ENCODE measurements around the gene KANTR. TPM values are rescaled to one million over a fixed set of nuclear protein-coding genes. Genes with fewer than 3 reads are reported as not detected.
"Not testable (repeated sequence)": the region's sequence is repeated elsewhere in the genome, so short reads cannot be mapped to it uniquely, and the experiment has no call there.

The KANTR gene
- total RNA-seq, 2 experiments from 2014 or later: 6.2 to 6.8 TPM

- ChIA-PET POLR2A (no interaction called here), CTCF (no interaction called here)
- Histone ChIP-seq H3K9me3 (ENCODE audit: control insufficient read depth in 1 of 2, insufficient read depth in 1 of 2, low read length in 2 of 2) (no peaks in the 10 kb centered on the region), H3K36me3 (ENCODE audit: insufficient read depth, low read length) (no peaks in the 10 kb centered on the region), H3K4me1 (ENCODE audit: insufficient read depth, low read length) (no peaks in the 10 kb centered on the region), H3K27ac (ENCODE audit: low read depth in 1 of 2, low read length in 2 of 2) (no peak overlapping the region), H3K27me3 (ENCODE audit: control insufficient read depth in 1 of 2, insufficient read depth in 2 of 2, low read length in 2 of 2) (no peaks in the 10 kb centered on the region), H3K4me3 (ENCODE audit: low read length) (no peak overlapping the region)
- TF ChIP-seq CTCF (IDR thresholded peaks at IDR 0.05): no peak
- DNase-seq (no peak), ATAC-seq (ENCODE audit: poor library complexity) (no peak)
- H3K27me3 Mint-ChIP-seq: no peaks in the 10 kb centered on the region
- H3K9me3 Mint-ChIP-seq: no peaks in the 10 kb centered on the region
- no peaks in the 10 kb centered on the region for H3K36me3 Mint-ChIP-seq (ENCODE audit: low read depth)
- no peak overlapping the region for H3K27ac Mint-ChIP-seq
- no peak overlapping the region for H3K4me3 Mint-ChIP-seq
- no peaks in the 10 kb centered on the region for H3K4me1 Mint-ChIP-seq (ENCODE audit: low read depth)
- intact Hi-C loops (cut with DNase I, micrococcal nuclease): no loop called here
These were observed 69.5 kb downstream of the KANTR start for GRCh38 chrX:53163436-53163835.

GRCh38 chrX:53164566-53164965 lies 70.6 kb downstream of the KANTR start:
- ATAC-seq (ENCODE audit: poor library complexity); intact Hi-C loops (cut with DNase I, micrococcal nuclease); H3K36me3 Mint-ChIP-seq (ENCODE audit: low read depth); CTCF ChIA-PET; H3K9me3 Mint-ChIP-seq; H3K27me3 Mint-ChIP-seq; H3K27ac Mint-ChIP-seq; H3K27ac ChIP-seq (ENCODE audit: low read depth in 1 of 2, low read length in 2 of 2); POLR2A ChIA-PET; H3K9me3 ChIP-seq (ENCODE audit: control insufficient read depth in 1 of 2, insufficient read depth in 1 of 2, low read length in 2 of 2); H3K27me3 ChIP-seq (ENCODE audit: control insufficient read depth in 1 of 2, insufficient read depth in 2 of 2, low read length in 2 of 2); DNase-seq; H3K4me3 Mint-ChIP-seq; H3K4me1 Mint-ChIP-seq (ENCODE audit: low read depth); H3K4me1 ChIP-seq (ENCODE audit: insufficient read depth, low read length); H3K36me3 ChIP-seq (ENCODE audit: insufficient read depth, low read length); H3K4me3 ChIP-seq (ENCODE audit: low read length): not testable (repeated sequence)

- DNase-seq (no peak), ATAC-seq (ENCODE audit: poor library complexity) (no peak)
- Mint-ChIP-seq H3K4me3 (no peak overlapping the region), H3K36me3 (ENCODE audit: low read depth) (no peaks in the 10 kb centered on the region), H3K4me1 (ENCODE audit: low read depth) (no peaks in the 10 kb centered on the region), H3K27ac (no peak overlapping the region), H3K9me3 (no peaks in the 10 kb centered on the region), H3K27me3 (no peaks in the 10 kb centered on the region)
- intact Hi-C loops (cut with DNase I, micrococcal nuclease): no loop called here
- H3K27me3 ChIP-seq (ENCODE audit: control insufficient read depth in 1 of 2, insufficient read depth in 2 of 2, low read length in 2 of 2): no peaks in the 10 kb centered on the region
- no peaks in the 10 kb centered on the region for H3K36me3 ChIP-seq (ENCODE audit: insufficient read depth, low read length)
- H3K4me3 ChIP-seq (ENCODE audit: low read length): no peak overlapping the region
- no peaks in the 10 kb centered on the region for H3K9me3 ChIP-seq (ENCODE audit: control insufficient read depth in 1 of 2, insufficient read depth in 1 of 2, low read length in 2 of 2)
- no peak for TF ChIP-seq CTCF (IDR thresholded peaks at IDR 0.05)
- H3K27ac ChIP-seq (ENCODE audit: low read depth in 1 of 2, low read length in 2 of 2): no peak overlapping the region
- no peaks in the 10 kb centered on the region for H3K4me1 ChIP-seq (ENCODE audit: insufficient read depth, low read length)
- CTCF ChIA-PET: no interaction called here
- POLR2A ChIA-PET: no interaction called here
These were observed 72.2 kb downstream of the KANTR start for GRCh38 chrX:53166103-53166502.

- no peak overlapping the region for H3K27ac Mint-ChIP-seq
- H3K4me1 Mint-ChIP-seq (ENCODE audit: low read depth): no peaks in the 10 kb centered on the region
- ChIA-PET POLR2A (no interaction called here), CTCF (no interaction called here)
- H3K36me3 ChIP-seq (ENCODE audit: insufficient read depth, low read length): no peaks in the 10 kb centered on the region
- no peak overlapping the region for H3K4me3 ChIP-seq (ENCODE audit: low read length)
- peaks cover 13% of the 10 kb centered on the region for H3K36me3 Mint-ChIP-seq (ENCODE audit: low read depth)
- H3K4me1 ChIP-seq (ENCODE audit: insufficient read depth, low read length): no peaks in the 10 kb centered on the region
- H3K27ac ChIP-seq (ENCODE audit: low read depth in 1 of 2, low read length in 2 of 2): no peak overlapping the region
- H3K27me3 Mint-ChIP-seq: no peaks in the 10 kb centered on the region
- TF ChIP-seq CTCF (IDR thresholded peaks at IDR 0.05): no peak
- intact Hi-C loops (cut with DNase I, micrococcal nuclease): no loop called here
- DNase-seq (no peak), ATAC-seq (ENCODE audit: poor library complexity) (no peak)
- H3K27me3 ChIP-seq (ENCODE audit: control insufficient read depth in 1 of 2, insufficient read depth in 2 of 2, low read length in 2 of 2): no peaks in the 10 kb centered on the region
- H3K4me3 Mint-ChIP-seq: no peak overlapping the region
- peaks cover 3 to 5% of the 10 kb centered on the region in 2 experiments for H3K9me3 ChIP-seq (ENCODE audit: control insufficient read depth in 1 of 2, insufficient read depth in 1 of 2, low read length in 2 of 2)
- H3K9me3 Mint-ChIP-seq: peaks cover 2% of the 10 kb centered on the region
These were observed 77.4 kb downstream of the KANTR start for GRCh38 chrX:53171356-53171755.

Other genes with a start within 250 kb of the KANTR start
- not detected for gene XAGE3, start 226.1 kb upstream of the KANTR start, total RNA-seq
- gene FAM156B, start 196.8 kb upstream of the KANTR start, total RNA-seq: 10 to 100 TPM in 1 of 2 experiments, 1 to 10 TPM in 1; 9.2 to 13.0 TPM
- 10 to 100 TPM; 16.0 TPM for gene FAM156A, start 135.6 kb upstream of the KANTR start, total RNA-seq
- gene GPR173, start 45.4 kb upstream of the KANTR start, total RNA-seq: not detected
- gene TSPYL2, start 11.8 kb upstream of the KANTR start, total RNA-seq: 100 to 1,000 TPM; 428 to 461 TPM
- 100 to 1,000 TPM; 236 to 237 TPM for gene KDM5C, start 131.1 kb downstream of the KANTR start, total RNA-seq
- gene IQSEC2, start 187.4 kb downstream of the KANTR start, total RNA-seq: 1 to 10 TPM in 1 of 2 experiments, under 1 TPM in 1; 0.85 to 2.2 TPM